ENCODE results near the gene XRCC1. TPM values are rescaled to one million over a fixed set of nuclear protein-coding genes. Genes with fewer than 3 reads are reported as not detected.
"Not testable (repeated sequence)": the region's sequence is repeated elsewhere in the genome, so short reads cannot be mapped to it uniquely, and the experiment has no call there.

Gene XRCC1
- total and polyA plus RNA-seq, 2 experiments from 2014 or later = 26.7 to 28.0 TPM

DNA sequence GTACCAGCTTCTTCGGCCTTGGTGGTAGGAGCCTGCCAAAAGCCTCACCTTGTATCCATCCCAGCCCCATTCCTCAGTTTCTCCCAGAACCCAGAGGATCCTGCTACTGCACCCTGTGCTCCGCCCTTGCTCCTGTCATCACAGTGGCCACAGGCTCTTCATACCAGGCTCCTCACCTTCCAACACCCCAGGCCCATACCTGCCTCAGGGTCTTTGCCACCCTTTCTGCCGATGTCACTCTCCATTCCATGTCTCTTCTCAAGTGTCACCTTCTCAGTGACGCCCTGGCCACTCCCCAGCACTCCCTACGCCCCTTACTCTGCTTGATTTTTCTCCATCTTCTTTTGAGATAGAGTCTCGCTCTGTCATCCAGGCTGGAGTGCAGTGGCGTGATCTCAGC lies 34.5 kb upstream of the XRCC1 start:
- Histone ChIP-seq H4K20me1 (ENCODE audit: insufficient read depth) (no peaks in the 10 kb centered on the region), H3K4me1 (ENCODE audit: insufficient read depth) (no peaks in the 10 kb centered on the region), H3K36me3 (ENCODE audit: low read depth) (0 out of 2 replicates have a peak, but pooled peaks cover 3% of the 10 kb centered on the region), H3F3A (ENCODE audit: insufficient read depth) (no peaks in the 10 kb centered on the region), H3K9me2 (ENCODE audit: insufficient read depth) (no peaks in the 10 kb centered on the region), H3K79me2 (ENCODE audit: insufficient read depth) (peaks cover 34% of the 10 kb centered on the region), H3K27me3 (replicated peaks; ENCODE audit: insufficient read depth) (no peaks in the 10 kb centered on the region), H3K9ac (no peak overlapping the region), H3K27ac (no peak overlapping the region), H3K9me3 (ENCODE audit: low read depth) (no peaks in the 10 kb centered on the region), H3K4me3 (no peak overlapping the region), H2AFZ (no peak overlapping the region), H3K4me2 (ENCODE audit: unreplicated experiment) (no peak overlapping the region)
- WGBS, 2 experiments (ENCODE audit: low coverage in 1 of 2, low lambda C conversion rate in 2 of 2, missing lambda C conversion rate in 2 of 2) = 77 to 80% methylated on average over 7 of the region's 7 CpGs
- no peak for DNase-seq
- TF ChIP-seq EZH2phosphoT487 (IDR thresholded peaks at IDR 0.05; ENCODE audit: insufficient read depth, low read depth) (no peak), EZH2 (IDR thresholded peaks at IDR 0.05; ENCODE audit: insufficient read depth, poor library complexity, severe bottlenecking) (no peak)
- in situ Hi-C loops (cut with MboI) = no loop called here

DNA sequence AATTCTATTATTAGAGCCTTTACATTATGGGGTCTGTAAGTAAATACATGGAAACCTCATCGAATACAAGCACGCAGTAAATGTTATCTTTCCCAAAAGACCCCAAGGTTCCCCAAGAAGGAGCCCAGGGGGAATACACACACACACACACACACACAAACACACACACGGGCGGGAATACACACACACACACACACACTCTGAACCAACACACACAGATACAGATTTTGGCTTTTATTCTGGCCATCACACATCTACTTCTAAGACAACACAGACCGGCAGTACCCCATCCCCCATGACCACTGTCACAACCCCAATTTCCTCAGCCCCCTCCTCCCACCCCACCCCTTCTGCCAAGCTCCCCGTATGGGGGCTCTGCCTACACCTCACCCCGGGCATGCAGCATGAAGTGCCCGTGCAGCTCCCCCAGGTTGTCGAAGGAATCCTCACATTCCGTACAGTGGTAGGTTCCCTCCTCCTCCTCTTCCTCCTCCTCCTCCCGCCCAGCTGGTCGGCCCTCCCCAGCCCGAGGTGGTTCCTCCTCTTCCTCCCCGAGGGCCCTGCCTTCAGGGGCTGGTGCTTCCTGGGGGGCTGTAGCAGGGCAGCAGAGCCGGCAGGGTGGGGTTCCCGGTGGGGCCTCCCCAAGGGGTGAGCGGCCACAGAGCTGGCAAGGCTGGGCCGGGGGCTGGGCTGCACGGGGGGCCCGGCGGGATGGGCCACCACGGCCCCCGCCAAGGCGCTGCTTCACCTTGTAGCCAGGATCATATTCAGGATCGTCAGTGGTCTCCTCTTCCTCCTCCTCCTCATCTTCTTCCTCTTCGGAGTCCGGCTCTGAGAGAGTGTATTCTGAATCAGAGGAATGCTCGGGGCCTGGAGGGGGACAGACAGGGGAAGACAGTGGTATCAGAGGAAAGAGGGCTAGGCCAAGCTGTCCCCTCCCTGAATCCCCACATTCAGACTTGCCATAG lies 32.2 kb upstream of the XRCC1 start:
- Histone ChIP-seq H2AFZ (no peak overlapping the region), H3K36me3 (ENCODE audit: low read depth) (0 out of 2 replicates have a peak, but pooled peaks cover 3% of the 10 kb centered on the region), H3K9me3 (ENCODE audit: low read depth) (no peaks in the 10 kb centered on the region), H3F3A (ENCODE audit: insufficient read depth) (no peaks in the 10 kb centered on the region), H3K79me2 (ENCODE audit: insufficient read depth) (peaks cover 22% of the 10 kb centered on the region), H3K4me1 (ENCODE audit: insufficient read depth) (no peaks in the 10 kb centered on the region), H3K9me2 (ENCODE audit: insufficient read depth) (no peaks in the 10 kb centered on the region), H4K20me1 (ENCODE audit: insufficient read depth) (no peaks in the 10 kb centered on the region), H3K27ac (no peak overlapping the region), H3K27me3 (replicated peaks; ENCODE audit: insufficient read depth) (no peaks in the 10 kb centered on the region), H3K4me3 (no peak overlapping the region), H3K9ac (no peak overlapping the region), H3K4me2 (ENCODE audit: unreplicated experiment) (no peak overlapping the region)
- in situ Hi-C loops (cut with MboI) = no loop called here
- TF ChIP-seq EZH2phosphoT487 (IDR thresholded peaks at IDR 0.05; ENCODE audit: insufficient read depth, low read depth) (no peak), EZH2 (IDR thresholded peaks at IDR 0.05; ENCODE audit: insufficient read depth, poor library complexity, severe bottlenecking) (no peak)
- DNase-seq = no peak
- 87 to 88% methylated on average over 10 to 28 of the region's 28 CpGs for WGBS, 2 experiments (ENCODE audit: low coverage in 1 of 2, low lambda C conversion rate in 2 of 2, missing lambda C conversion rate in 2 of 2)

DNA sequence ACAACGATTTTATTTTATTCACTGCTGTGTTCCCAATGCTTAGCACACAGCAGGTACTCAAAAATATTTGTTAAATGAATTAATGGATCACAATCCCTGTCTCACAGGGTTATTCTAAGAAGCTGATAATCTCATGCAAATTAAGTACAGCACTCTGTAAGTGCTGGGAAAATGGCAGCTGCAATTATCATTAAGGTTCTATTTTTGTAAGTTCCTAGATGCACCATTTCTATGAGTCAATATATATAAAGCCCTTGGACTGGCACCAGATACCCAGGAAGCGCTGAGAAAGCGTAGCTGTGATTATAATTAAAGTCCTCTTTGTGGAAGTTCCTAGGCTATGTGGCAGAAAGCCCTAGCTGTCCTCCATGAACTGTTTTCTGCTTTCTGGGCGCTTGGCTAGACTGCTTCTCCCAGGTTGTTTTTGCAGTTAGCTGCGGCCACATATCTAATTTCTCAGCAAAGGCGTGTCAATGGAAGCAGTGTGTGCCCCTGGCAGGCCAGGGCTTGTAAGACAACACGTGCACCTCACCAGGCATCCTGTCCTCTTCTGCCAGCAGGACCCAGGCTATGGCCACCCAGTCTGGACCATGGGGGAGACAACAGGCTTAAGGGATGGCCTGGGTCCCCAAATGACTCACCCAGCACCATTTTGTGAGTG lies 31.4 kb upstream of the XRCC1 start:
- Histone ChIP-seq H3K36me3 (ENCODE audit: low read depth) (peaks cover 3% of the 10 kb centered on the region; the same call in 1 of the 2 replicates), H3K9me2 (ENCODE audit: insufficient read depth) (no peaks in the 10 kb centered on the region), H2AFZ (no peak overlapping the region), H3K27me3 (replicated peaks; ENCODE audit: insufficient read depth) (no peaks in the 10 kb centered on the region), H3K4me3 (no peak overlapping the region), H3K27ac (no peak overlapping the region), H3K4me2 (ENCODE audit: unreplicated experiment) (no peak overlapping the region), H3F3A (ENCODE audit: insufficient read depth) (no peaks in the 10 kb centered on the region), H3K79me2 (ENCODE audit: insufficient read depth) (peaks cover 16% of the 10 kb centered on the region), H4K20me1 (ENCODE audit: insufficient read depth) (no peaks in the 10 kb centered on the region), H3K9me3 (ENCODE audit: low read depth) (no peaks in the 10 kb centered on the region), H3K9ac (no peak overlapping the region), H3K4me1 (ENCODE audit: insufficient read depth) (no peaks in the 10 kb centered on the region)
- TF ChIP-seq EZH2 (IDR thresholded peaks at IDR 0.05; ENCODE audit: insufficient read depth, poor library complexity, severe bottlenecking) (no peak), EZH2phosphoT487 (IDR thresholded peaks at IDR 0.05; ENCODE audit: insufficient read depth, low read depth) (no peak)
- in situ Hi-C loops (cut with MboI) = no loop called here
- 92 to 96% methylated on average over 7 of the region's 7 CpGs for WGBS, 2 experiments (ENCODE audit: low coverage in 1 of 2, low lambda C conversion rate in 2 of 2, missing lambda C conversion rate in 2 of 2)
- DNase-seq = no peak

DNA sequence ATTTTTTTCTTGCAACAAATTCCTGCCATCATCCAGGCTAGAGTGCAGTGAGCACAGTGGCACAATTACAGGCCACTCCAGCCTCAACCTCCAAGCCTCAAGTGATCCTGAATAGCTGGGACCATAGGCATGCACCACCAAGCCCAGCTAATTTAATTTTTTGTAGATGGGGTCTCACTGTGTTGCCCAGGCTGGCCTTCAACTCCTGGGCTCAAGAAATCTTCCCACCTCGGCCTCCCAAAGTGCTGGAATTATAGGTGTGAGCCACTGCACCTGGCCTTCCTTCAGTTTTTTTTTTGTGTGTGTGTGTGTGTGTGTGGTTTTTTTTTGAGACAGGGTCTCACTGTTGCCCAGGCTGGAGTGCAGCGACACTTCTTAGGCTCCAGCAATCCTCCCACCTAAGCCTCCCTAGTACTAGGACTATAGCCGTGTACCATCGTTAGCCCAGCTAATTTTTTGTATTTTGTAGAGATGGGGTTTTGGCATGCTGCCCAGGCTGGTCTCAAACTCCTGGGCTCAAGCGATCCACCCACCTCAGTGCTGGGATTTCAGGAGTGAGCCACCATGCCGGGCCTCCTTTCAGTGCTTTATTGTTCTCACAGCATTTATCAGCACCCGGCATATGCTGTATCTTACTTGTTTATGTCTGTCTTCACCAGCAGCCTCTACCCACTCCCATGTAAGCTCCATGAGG lies 30.7 kb upstream of the XRCC1 start:
- H3K36me3 ChIP-seq (ENCODE audit: low read depth) = peaks cover 4% of the 10 kb centered on the region; the same call in 1 of the 2 replicates
- no peaks in the 10 kb centered on the region for H4K20me1 ChIP-seq (ENCODE audit: insufficient read depth)
- peaks cover 9% of the 10 kb centered on the region; the same call in 1 of the 2 replicates for H3K79me2 ChIP-seq (ENCODE audit: insufficient read depth)
- no peak for TF ChIP-seq EZH2phosphoT487 (IDR thresholded peaks at IDR 0.05; ENCODE audit: insufficient read depth, low read depth)
- no peak for TF ChIP-seq EZH2 (IDR thresholded peaks at IDR 0.05; ENCODE audit: insufficient read depth, poor library complexity, severe bottlenecking)
- H3K4me2 ChIP-seq (ENCODE audit: unreplicated experiment) = no peak overlapping the region
- DNase-seq = no peak
- H2AFZ ChIP-seq = no peak overlapping the region
- no peaks in the 10 kb centered on the region for H3K4me1 ChIP-seq (ENCODE audit: insufficient read depth)
- H3K9ac ChIP-seq = no peak overlapping the region
- no peaks in the 10 kb centered on the region for H3K9me2 ChIP-seq (ENCODE audit: insufficient read depth)
- no peak overlapping the region for H3K27ac ChIP-seq
- no peaks in the 10 kb centered on the region for H3F3A ChIP-seq (ENCODE audit: insufficient read depth)
- no peaks in the 10 kb centered on the region for H3K9me3 ChIP-seq (ENCODE audit: low read depth)
- WGBS, 2 experiments (ENCODE audit: low coverage in 1 of 2, low lambda C conversion rate in 2 of 2, missing lambda C conversion rate in 2 of 2) = 79 to 82% methylated on average over 7 of the region's 7 CpGs
- H3K4me3 ChIP-seq = no peak overlapping the region
- in situ Hi-C loops (cut with MboI) = no loop called here
- no peaks in the 10 kb centered on the region for H3K27me3 ChIP-seq (replicated peaks; ENCODE audit: insufficient read depth)

DNA sequence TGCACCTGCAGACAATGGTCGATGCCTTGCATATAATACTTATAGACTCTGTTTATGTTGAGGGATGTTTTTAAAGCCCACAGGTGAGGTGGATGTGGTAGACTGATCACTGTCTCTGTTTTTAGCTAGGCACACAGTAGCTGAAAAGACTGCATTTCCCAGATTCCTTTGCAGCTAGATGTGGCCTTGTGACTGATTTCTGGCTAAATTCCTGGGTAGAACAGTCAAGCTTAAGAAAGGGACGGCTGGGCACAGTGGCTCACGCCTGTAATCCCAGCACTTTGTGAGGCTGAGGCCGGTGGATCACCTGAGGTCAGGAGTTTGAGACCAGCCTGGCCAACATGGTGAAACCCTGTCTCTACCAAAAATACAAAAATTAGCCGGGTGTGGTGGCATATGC lies 25.0 kb upstream of the XRCC1 start:
- H3K27ac ChIP-seq; H3K9ac ChIP-seq; H3F3A ChIP-seq (ENCODE audit: insufficient read depth); in situ Hi-C loops (cut with MboI); H3K9me3 ChIP-seq (ENCODE audit: low read depth); H3K27me3 ChIP-seq (replicated peaks; ENCODE audit: insufficient read depth); H2AFZ ChIP-seq; H3K9me2 ChIP-seq (ENCODE audit: insufficient read depth); H3K4me2 ChIP-seq (ENCODE audit: unreplicated experiment); H3K36me3 ChIP-seq (ENCODE audit: low read depth); H3K4me3 ChIP-seq; DNase-seq; H4K20me1 ChIP-seq (ENCODE audit: insufficient read depth): not testable (repeated sequence)
- Histone ChIP-seq H3K79me2 (ENCODE audit: insufficient read depth) (peaks cover 41% of the 10 kb centered on the region), H3K4me1 (ENCODE audit: insufficient read depth) (peaks cover 13% of the 10 kb centered on the region)
- 64 to 72% methylated on average over 5 of the region's 5 CpGs for WGBS, 2 experiments (ENCODE audit: low coverage in 1 of 2, low lambda C conversion rate in 2 of 2, missing lambda C conversion rate in 2 of 2)
